Stomach (tissue), 4 donors: ENCODE data around the gene B9D2.

Experiments
- EP300 ChIP-seq: sonication (generic); formaldehyde crosslinking; IDR thresholded peaks from one replicate; pipeline ENCODE4 v1.6.1; 2017; ENCODE audit warnings: antibody characterized with exemption
- POLR2A ChIP-seq, 4 donors: fragments of 450-650 bp; IDR thresholded peaks; one replicate each; pipeline ENCODE4 v1.6.1; 2016; ENCODE audit warnings: antibody characterized with exemption in 4 of 4, control low read depth in 2 of 4, mild to moderate bottlenecking in 1 of 4, moderate library complexity in 1 of 4
- POLR2AphosphoS5 ChIP-seq, 3 donors: sonication (generic); formaldehyde crosslinking; IDR thresholded peaks; one replicate each; pipeline ENCODE4 v1.6.1; 2016; ENCODE audit warnings: antibody characterized with exemption in 3 of 3
- TF ChIP-seq, protein P1 (sequence below), 7 experiments: fragments of 450-650 bp in 4 of 7; fragments of 200-600 bp in 3 of 7; sonication (generic) in 3 of 7; IDR thresholded peaks; one replicate each; pipeline ENCODE4 v1.5.1; 2016 to 2019; ENCODE audit warnings: antibody characterized with exemption in 7 of 7, control low read depth in 2 of 7, mild to moderate bottlenecking in 1 of 7

DNA sequence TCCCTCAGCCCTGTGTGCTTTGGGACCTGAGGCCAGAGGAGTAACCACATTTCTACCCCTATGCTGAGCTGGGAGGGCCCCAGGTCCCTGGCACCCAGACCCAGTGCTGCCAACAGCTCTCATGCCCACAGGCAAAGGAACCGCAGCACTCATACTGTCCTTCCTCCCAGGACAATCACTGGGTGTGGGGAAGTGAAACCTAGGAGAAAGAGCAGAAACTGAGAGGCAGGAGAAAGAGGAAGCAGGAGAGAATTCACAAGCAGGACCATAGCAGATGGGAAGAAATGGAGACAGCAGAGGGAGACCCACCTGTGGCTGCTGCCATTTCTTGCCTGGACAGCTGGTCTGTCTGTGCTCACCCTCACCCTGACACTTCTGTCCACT lies 35.1 kb downstream of the B9D2 start:
- TF ChIP-seq, protein P1, sequence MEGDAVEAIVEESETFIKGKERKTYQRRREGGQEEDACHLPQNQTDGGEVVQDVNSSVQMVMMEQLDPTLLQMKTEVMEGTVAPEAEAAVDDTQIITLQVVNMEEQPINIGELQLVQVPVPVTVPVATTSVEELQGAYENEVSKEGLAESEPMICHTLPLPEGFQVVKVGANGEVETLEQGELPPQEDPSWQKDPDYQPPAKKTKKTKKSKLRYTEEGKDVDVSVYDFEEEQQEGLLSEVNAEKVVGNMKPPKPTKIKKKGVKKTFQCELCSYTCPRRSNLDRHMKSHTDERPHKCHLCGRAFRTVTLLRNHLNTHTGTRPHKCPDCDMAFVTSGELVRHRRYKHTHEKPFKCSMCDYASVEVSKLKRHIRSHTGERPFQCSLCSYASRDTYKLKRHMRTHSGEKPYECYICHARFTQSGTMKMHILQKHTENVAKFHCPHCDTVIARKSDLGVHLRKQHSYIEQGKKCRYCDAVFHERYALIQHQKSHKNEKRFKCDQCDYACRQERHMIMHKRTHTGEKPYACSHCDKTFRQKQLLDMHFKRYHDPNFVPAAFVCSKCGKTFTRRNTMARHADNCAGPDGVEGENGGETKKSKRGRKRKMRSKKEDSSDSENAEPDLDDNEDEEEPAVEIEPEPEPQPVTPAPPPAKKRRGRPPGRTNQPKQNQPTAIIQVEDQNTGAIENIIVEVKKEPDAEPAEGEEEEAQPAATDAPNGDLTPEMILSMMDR (IDR thresholded peaks at IDR 0.05): no peak
- no peak for TF ChIP-seq EP300
- TF ChIP-seq POLR2A (IDR thresholded peaks at IDR 0.05): no peak
- TF ChIP-seq POLR2AphosphoS5 (IDR thresholded peaks at IDR 0.05): no peak
